Hepatocyte (in vitro differentiated cells): ENCODE measurements around the gene ELMO3. TPM values are rescaled to one million over a fixed set of nuclear protein-coding genes. Genes with fewer than 3 reads are reported as not detected.

Experiments
- DNase-seq: peaks from one replicate; pipeline ENCODE4 v3.0.0-alpha.2; 2016; ENCODE audit warnings: low spot score
- H2AFZ ChIP-seq: fragments of 200-600 bp; sonication (generic); 2 replicates; pipeline ENCODE4 v1.6.0; 2016; ENCODE audit warnings: antibody characterized with exemption, mild to moderate bottlenecking
- H3K27ac ChIP-seq: fragments of 200-600 bp; sonication (generic); 2 replicates; pipeline ENCODE4 v1.5.1; 2016; ENCODE audit warnings: mild to moderate bottlenecking
- H3K27me3 ChIP-seq: fragments of 200-600 bp; sonication (generic); 2 replicates; pipeline ENCODE4 v1.6.1; 2016
- H3K36me3 ChIP-seq: fragments of 200-600 bp; sonication (generic); replicated peaks from 2 replicates; pipeline ENCODE4 v1.5.1; 2016; ENCODE audit warnings: low read depth; ENCODE audit not compliant: insufficient read depth
- H3K4me1 ChIP-seq: fragments of 200-600 bp; sonication (generic); 2 replicates; pipeline ENCODE4 v1.5.1; 2016; ENCODE audit warnings: mild to moderate bottlenecking, moderate library complexity; ENCODE audit not compliant: insufficient read depth
- H3K4me2 ChIP-seq: fragments of 200-600 bp; sonication (generic); 2 replicates; pipeline ENCODE4 v1.6.0; 2016
- H3K4me3 ChIP-seq: fragments of 200-600 bp; sonication (generic); 2 replicates; pipeline ENCODE4 v1.5.1; 2016; ENCODE audit warnings: mild to moderate bottlenecking
- H3K79me2 ChIP-seq: fragments of 200-600 bp; sonication (generic); 2 replicates; pipeline ENCODE4 v1.6.0; 2017; ENCODE audit warnings: mild to moderate bottlenecking
- H3K9me2 ChIP-seq: fragments of 200-600 bp; sonication (generic); replicated peaks from 2 replicates; pipeline ENCODE4 v1.6.0; 2017; ENCODE audit warnings: mild to moderate bottlenecking; ENCODE audit not compliant: insufficient read depth
- H3K9me3 ChIP-seq: fragments of 200-600 bp; sonication (generic); 2 replicates; pipeline ENCODE4 v1.5.1; 2016; ENCODE audit warnings: low read depth, mild to moderate bottlenecking
- H4K20me1 ChIP-seq: fragments of 200-600 bp; sonication (generic); 2 replicates; pipeline ENCODE4 v1.6.0; 2016; ENCODE audit warnings: mild to moderate bottlenecking; ENCODE audit not compliant: insufficient read depth, poor library complexity, severe bottlenecking
- EZH2 ChIP-seq: fragments of 200-600 bp; sonication (generic); IDR thresholded peaks from 2 replicates; pipeline ENCODE4 v1.6.1; 2016; ENCODE audit warnings: antibody characterized with exemption, mild to moderate bottlenecking, borderline replicate concordance
- EZH2phosphoT487 ChIP-seq: fragments of 200-600 bp; sonication (generic); IDR thresholded peaks from one replicate; pipeline ENCODE4 v1.6.1; 2018; ENCODE audit warnings: antibody characterized with exemption, mild to moderate bottlenecking, low read depth, moderate library complexity; ENCODE audit not compliant: unreplicated experiment, severe bottlenecking
- WGBS: methylation state at CpG from one replicate; pipeline ENCODE4 v1.1.6; 2016; ENCODE audit warnings: low lambda C conversion rate; ENCODE audit errors: missing lambda C conversion rate; 5-methylcytosine and 5-hydroxymethylcytosine counted together
- polyA plus RNA-seq: library from polyadenylated mRNA; unstranded; fragments of >200 nt; fragmentation: Nextera tagmentation; extraction: Ambion mirVana; gene quantifications from 2 replicates; pipeline ENCODE4 v1.2.1, GENCODE V29; 2016
- total RNA-seq: library from RNA; depleted of rRNA; stranded (reverse); fragments of >200 nt; gene quantifications from 2 replicates; pipeline ENCODE4 v1.2.3, GENCODE V29; 2014
- TF ChIP-seq, protein P1 (sequence below): fragments of 200-600 bp; sonication (generic); IDR thresholded peaks from 2 replicates; pipeline ENCODE4 v1.5.1; 2016; ENCODE audit warnings: antibody characterized with exemption, mild to moderate bottlenecking; ENCODE audit not compliant: poor library complexity

ELMO3 gene
- total and polyA plus RNA-seq, 2 experiments from 2014 or later = 14.5 to 18.5 TPM

DNA sequence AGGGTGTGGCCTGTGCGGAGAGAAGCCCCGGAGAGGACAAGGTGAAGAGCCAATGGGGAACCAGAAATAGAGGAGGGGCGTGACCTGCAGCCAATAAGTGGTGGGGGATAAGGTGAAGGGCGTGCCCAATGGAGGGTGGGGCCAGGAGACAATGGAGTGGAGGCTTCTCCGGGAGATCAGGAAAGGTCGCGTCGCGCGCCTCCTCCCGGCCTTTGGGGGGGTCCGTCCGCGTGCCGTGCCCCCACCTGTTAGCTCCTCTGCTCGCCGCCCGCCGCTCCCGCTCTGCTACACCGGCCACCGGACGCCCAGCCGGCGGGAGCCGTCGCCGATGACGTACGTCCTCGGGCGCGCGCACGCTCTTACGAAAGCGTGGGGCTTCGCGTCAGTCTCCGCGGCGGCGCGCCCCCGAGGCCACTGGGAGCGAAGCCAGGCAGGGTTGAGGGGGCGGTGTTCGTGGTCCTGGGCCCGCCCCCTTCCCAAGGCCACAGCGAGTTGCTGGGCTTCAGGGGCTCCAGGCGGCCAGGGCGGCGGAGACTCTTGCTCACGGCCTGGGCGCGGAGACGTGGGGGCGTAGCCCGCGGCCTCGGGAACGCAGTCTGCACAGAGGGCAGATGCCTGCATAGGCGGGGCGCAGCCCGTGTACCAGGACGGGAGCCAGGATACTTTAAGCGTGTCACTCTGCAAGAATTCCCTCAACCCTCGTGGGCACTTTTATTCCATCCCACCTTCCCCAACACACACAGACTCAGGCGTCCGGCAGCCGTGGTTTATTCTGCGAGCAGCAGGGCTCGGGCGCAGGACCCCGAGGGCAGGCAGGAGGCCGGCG, 15.1 kb upstream of the ELMO3 start, which contains the start of gene MATCAP1:
Gene MATCAP1 (minus strand): TSS at position 337 of the 826 bp plus-strand sequence. CDS start 3,353 bp downstream, outside the sequence.
- Histone ChIP-seq H3K9me2 (no peaks in the 10 kb centered on the region), H3K27ac (peak within 1 kb of the TSS; percentile 95), H3K36me3 (no peaks in the 10 kb centered on the region), H4K20me1 (peaks cover 3% of the 10 kb centered on the region), H3K4me3 (peak within 1 kb of the TSS; percentile 20), H3K27me3 (no peaks in the 10 kb centered on the region), H3K79me2 (peaks cover 12% of the 10 kb centered on the region), H3K4me2 (peak within 1 kb of the TSS; percentile 87), H3K4me1 (peaks cover 11% of the 10 kb centered on the region), H3K9me3 (no peaks in the 10 kb centered on the region), H2AFZ (peak within 1 kb of the TSS; percentile 37)
- TF ChIP-seq, protein P1, sequence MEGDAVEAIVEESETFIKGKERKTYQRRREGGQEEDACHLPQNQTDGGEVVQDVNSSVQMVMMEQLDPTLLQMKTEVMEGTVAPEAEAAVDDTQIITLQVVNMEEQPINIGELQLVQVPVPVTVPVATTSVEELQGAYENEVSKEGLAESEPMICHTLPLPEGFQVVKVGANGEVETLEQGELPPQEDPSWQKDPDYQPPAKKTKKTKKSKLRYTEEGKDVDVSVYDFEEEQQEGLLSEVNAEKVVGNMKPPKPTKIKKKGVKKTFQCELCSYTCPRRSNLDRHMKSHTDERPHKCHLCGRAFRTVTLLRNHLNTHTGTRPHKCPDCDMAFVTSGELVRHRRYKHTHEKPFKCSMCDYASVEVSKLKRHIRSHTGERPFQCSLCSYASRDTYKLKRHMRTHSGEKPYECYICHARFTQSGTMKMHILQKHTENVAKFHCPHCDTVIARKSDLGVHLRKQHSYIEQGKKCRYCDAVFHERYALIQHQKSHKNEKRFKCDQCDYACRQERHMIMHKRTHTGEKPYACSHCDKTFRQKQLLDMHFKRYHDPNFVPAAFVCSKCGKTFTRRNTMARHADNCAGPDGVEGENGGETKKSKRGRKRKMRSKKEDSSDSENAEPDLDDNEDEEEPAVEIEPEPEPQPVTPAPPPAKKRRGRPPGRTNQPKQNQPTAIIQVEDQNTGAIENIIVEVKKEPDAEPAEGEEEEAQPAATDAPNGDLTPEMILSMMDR = no peak
- TF ChIP-seq EZH2 = no peak
- TF ChIP-seq EZH2phosphoT487 = no peak
- peak; percentile 97 for DNase-seq
- 1% methylated on average over 61 of the region's 77 CpGs for WGBS

DNA sequence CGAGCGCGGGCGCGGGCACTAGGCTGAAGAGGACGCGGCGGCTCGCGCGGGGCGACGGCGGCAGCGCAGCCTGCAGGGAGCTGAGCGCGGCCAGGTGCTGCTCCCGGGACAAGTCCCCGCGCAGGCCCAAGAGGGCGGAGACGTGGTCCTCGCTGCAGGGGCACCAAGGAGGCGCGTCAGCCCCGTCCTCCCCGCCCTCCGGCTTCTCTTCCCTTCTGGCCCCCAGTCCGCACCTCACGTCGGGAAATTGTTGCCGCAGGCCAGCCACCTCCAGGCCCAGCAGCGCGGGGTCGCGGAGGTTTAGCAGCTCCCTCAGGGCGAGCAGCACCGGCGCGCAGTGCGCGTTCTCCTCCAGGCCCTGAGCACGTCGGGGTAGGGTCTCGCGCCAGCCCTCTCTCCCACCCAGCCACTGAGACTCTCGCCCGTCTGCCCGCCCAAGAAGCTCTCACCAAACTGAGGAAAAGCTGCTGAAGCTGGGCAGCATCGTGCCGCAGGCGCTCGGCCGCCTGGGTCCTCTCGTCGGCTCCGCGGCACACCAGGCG, 14.4 kb upstream of the ELMO3 start:
- no peaks in the 10 kb centered on the region for H3K9me3 ChIP-seq
- H3K9me2 ChIP-seq = no peaks in the 10 kb centered on the region
- peak overlapping the region; percentile 95 for H3K27ac ChIP-seq
- peak; percentile 73 for DNase-seq
- H2AFZ ChIP-seq = peak overlapping the region; percentile 37
- H3K27me3 ChIP-seq = no peaks in the 10 kb centered on the region
- no peaks in the 10 kb centered on the region for H3K36me3 ChIP-seq
- H3K4me3 ChIP-seq = peak overlapping the region; percentile 20
- peak overlapping the region; percentile 87 for H3K4me2 ChIP-seq
- no peaks in the 10 kb centered on the region for H4K20me1 ChIP-seq
- TF ChIP-seq EZH2phosphoT487 (no peak), EZH2 (peak; percentile 35)
- 9% methylated on average over 59 of the region's 59 CpGs for WGBS
- peaks cover 12% of the 10 kb centered on the region for H3K79me2 ChIP-seq
- H3K4me1 ChIP-seq = peaks cover 11% of the 10 kb centered on the region

DNA sequence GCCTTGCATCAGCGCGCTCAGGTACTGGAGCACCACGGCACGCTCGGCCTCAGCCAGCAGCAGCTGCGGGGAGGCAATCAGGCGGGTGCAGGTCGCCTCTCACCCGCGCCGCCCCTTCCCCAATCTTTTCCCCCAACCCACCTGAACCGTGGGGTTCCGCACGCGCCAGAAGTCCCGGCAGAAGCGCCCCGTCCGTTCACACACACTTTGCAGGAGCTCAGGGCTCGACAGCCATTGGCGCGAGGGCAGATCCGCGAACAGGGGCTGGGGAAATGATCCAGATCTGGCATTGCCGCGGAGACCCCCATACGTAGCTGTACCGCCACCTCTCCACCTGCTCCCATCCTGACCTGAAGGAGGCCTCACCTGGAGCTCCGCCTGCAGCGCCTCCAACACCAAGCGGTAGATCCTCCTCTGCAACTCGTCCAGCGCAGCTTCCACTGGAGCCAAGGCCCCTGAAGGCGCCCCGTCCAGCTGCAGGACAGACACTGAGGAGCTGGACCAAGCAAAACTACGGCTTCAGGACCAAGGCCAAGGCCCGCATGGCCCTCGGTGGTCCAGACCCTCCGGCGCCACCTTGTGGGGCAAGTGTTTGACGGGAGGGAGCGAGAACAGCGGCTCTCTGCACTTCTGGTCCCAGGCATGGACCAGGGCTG, 13.8 kb upstream of the ELMO3 start:
- H2AFZ ChIP-seq = no peak overlapping the region
- peak; percentile 95 for DNase-seq
- H3K4me3 ChIP-seq = no peak overlapping the region
- TF ChIP-seq, protein P1 = peak; percentile 86
- no peak for TF ChIP-seq EZH2
- peaks cover 12% of the 10 kb centered on the region for H3K79me2 ChIP-seq
- no peak overlapping the region for H3K27ac ChIP-seq
- H3K9me2 ChIP-seq = no peaks in the 10 kb centered on the region
- no peaks in the 10 kb centered on the region for H3K36me3 ChIP-seq
- no peaks in the 10 kb centered on the region for H3K27me3 ChIP-seq
- H3K9me3 ChIP-seq = no peaks in the 10 kb centered on the region
- WGBS = 17% methylated on average over 39 of the region's 43 CpGs
- H4K20me1 ChIP-seq = no peaks in the 10 kb centered on the region
- H3K4me1 ChIP-seq = peaks cover 11% of the 10 kb centered on the region
- peak overlapping the region; percentile 87 for H3K4me2 ChIP-seq

DNA sequence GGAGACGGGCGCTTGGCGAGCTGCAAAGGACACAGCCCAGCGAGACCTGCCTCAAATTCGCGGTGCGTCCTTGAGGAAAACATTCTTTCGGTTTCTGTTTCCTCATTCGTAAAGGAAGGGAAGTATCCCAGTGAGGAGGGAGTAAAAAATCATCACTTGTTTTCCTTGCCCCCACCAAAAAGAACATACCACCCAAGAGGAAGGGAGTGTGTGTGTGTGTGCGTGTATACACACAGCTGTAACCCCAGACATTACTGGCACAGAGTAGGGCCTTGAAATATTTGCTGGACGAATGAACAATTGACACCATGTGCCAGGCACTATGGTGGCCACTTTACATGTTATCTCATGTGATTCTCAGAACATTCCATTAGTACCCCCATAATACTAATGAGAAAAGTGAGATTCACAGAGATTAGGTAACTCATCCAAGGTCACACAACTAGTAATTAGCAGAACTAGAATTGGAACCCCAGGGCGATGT, 13.2 kb upstream of the ELMO3 start:
- no peaks in the 10 kb centered on the region for H3K27me3 ChIP-seq
- H3K27ac ChIP-seq = no peak overlapping the region
- H3K4me1 ChIP-seq = peaks cover 11% of the 10 kb centered on the region
- TF ChIP-seq EZH2phosphoT487 = no peak
- TF ChIP-seq, protein P1 = no peak
- no peak for TF ChIP-seq EZH2
- DNase-seq = no peak
- 16% methylated on average over 12 of the region's 12 CpGs for WGBS
- no peaks in the 10 kb centered on the region for H3K9me2 ChIP-seq
- H3K36me3 ChIP-seq = no peaks in the 10 kb centered on the region
- H2AFZ ChIP-seq = no peak overlapping the region
- no peaks in the 10 kb centered on the region for H3K9me3 ChIP-seq
- H3K79me2 ChIP-seq = peaks cover 12% of the 10 kb centered on the region
- H4K20me1 ChIP-seq = no peaks in the 10 kb centered on the region
- peak overlapping the region; percentile 87 for H3K4me2 ChIP-seq
- H3K4me3 ChIP-seq = no peak overlapping the region
